Colon (tissue), 2 donors: ENCODE results near the gene GNB1L.

Experiments used
- FAIRE-seq: peaks from 2 replicates; lab custom pipeline; 2012; peaks lifted over from hg19 to GRCh38; lab: Jason Lieb, UNC
- donor health status: control.
- donor health status: control.

GNB1L gene

DNA sequence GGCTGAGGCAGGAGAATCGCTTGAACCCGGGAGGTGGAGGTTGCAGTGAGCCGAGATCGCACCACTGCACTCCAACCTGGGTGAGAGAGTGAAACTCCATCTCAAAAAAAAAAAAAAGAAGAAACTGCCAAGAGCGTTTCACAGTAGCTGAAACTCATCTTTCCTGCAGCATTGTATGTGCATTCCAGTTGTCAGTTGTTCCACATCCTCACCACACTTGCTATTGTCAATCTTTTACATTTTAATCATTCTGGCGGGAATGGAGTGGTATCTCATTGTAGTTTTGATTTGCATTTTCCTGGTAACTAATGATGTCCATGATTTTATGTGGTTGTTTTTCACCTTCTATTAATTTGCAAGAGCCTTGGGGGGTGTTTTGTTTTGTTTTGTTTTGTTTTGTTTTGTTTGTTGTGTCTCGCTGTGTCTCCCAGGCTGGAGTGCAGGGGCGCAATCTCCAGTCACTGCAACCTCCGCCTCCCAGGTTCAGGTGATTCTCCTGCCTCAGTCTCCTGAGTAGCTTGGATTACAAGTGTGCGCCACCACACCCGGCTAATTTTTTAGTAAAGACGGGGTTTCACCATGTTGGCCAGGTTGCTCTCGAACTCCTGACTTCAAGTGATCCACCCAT, 8.1 kb upstream of the GNB1L start:
- FAIRE-seq, result no peak

DNA sequence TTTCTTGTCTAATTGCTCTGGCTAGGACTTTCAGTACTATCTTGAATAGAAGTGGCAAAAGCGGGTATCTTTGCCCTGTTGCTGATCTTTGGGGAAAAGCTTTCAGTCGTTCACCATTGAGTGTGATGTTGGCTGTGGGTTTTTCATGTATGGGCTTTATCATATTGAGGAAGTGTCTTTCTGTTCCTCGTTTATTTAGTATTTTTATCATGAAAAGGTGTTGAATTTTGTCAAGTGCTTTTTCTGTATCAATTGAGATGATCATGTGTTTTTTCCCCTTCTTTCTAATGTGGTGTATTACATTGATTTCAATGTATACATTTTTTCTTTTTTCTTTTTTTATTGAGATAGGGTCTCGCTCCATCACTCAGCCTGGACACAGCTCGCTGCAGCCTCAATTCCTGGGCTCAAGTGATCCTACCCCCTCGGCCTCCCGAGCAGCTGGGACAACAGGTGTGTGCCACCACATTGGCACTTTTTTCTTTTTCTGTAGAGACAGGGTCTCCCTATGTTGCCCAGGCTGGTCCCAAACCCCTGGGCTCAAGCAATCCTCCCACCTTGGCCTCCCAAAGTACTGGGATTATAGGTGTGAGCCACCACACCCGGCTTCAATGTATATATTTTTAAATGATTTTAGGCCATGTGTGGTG, 5.3 kb upstream of the GNB1L start:
- FAIRE-seq, result no peak

GRCh38 chr22:19857382-19857781, 2.7 kb upstream of the GNB1L start:
- no peak for FAIRE-seq

GRCh38 chr22:19855504-19856409, 1.1 kb upstream of the GNB1L start:
- FAIRE-seq, result no peak

DNA sequence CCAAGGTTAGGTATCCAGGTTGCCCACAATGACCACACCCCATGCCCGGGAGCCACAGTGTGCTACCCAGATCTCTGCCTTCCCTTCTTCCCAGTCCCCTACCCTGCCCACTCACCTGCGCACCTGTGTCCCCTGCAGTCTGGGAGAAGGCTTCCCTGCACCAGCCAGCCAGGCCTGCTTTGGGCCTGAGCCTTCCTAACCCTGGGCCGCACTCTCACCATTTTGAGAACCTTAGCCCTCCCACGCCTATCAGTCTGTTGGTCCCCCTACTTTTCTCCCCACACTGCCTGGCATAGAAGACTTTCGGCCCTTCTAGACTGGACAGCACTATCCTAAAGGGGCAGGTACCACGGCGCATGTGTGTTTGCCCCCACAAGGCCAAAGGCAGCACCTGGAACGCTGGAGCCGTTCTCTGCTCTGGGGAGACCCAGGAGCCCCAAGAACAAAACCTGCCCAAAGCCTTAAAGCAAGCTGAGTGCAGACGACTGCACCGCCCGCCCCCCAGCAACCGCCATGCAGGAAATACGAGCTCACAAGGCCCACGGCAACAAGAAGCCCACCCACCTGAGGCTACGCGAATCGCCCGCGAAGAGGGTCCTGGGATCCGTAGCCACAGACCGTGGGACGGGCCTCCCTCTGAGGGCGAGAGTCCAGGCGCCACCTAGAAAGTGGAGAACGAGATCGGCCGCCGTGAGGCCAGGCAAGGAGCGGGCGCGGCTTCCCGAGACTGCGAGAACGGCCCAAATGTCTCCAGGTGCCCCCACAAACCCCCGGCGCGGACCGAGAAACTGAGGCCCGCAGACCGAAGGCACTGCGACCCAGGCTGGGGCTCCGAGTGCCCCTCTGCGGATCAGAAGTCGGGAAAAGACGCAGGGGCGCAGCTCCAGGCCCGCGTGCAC, 546 bp downstream of the GNB1L start:
- FAIRE-seq, result no peak

DNA sequence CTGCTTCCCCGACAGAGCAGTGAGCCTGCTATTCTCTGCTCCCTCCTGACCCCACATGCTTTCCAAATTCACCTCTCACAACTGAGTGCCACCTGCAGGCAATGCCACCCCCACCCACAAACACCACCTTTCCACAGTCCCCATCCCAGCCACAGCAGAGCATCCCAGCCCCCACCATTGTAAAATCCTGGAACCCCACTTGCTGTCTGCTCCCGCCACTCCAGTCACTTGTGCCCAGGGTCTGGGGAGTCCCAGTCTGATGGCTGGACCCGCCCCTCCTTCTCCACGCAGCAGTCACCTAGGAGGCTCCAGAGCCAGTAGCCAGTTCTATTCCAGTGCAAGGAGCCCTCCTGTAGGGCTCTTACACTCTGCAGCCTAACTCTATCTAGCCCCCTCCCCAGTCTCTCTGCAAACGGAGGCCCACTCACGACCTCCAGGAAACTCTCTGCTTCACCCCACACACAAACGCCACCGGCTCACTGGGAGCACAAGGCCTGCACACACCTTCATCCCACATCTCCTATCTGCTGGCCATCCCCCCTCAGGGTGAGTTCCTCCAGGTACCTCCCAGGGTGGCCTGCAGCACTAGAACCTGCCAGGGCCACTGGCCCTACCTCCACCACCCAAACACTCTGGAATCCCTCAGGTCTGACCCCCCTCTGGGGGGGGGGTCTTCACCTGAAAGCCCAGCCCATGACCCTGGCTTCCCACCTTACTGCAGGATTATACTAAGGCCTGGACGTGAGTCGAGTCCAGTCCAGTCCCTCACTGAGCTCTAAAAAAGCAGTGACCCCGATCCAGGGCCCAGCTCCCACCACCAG, 1.4 kb downstream of the GNB1L start:
- no peak for FAIRE-seq

DNA sequence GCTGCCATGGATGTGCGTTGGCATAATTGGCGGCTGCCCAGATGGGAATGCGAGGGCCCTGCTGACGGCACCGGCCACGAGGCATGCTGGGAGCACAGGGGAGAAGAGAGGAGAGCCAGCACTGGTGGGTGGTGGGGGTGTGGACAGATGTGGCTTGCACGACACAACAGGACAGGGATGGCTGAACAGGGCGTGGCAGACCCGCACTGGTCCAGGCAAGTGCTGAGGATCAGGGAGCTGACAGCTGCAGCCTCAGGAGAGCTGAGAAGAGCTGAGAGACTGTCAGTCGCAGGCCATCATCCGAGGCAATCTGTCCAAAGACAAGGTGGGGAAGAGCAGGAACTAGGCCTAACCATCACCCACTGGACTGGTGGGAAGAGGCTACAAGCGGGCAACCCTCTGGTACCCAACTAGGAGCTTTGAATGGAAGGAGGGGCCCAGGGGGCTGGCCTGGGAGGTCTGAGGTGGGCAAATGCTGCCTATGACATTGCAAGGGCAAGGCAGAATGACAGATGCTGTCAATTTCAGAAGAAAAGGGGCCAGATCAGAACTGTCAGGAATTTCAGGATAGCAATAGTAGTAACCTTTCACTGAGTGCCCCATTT, 2.4 kb downstream of the GNB1L start:
- FAIRE-seq, result no peak

DNA sequence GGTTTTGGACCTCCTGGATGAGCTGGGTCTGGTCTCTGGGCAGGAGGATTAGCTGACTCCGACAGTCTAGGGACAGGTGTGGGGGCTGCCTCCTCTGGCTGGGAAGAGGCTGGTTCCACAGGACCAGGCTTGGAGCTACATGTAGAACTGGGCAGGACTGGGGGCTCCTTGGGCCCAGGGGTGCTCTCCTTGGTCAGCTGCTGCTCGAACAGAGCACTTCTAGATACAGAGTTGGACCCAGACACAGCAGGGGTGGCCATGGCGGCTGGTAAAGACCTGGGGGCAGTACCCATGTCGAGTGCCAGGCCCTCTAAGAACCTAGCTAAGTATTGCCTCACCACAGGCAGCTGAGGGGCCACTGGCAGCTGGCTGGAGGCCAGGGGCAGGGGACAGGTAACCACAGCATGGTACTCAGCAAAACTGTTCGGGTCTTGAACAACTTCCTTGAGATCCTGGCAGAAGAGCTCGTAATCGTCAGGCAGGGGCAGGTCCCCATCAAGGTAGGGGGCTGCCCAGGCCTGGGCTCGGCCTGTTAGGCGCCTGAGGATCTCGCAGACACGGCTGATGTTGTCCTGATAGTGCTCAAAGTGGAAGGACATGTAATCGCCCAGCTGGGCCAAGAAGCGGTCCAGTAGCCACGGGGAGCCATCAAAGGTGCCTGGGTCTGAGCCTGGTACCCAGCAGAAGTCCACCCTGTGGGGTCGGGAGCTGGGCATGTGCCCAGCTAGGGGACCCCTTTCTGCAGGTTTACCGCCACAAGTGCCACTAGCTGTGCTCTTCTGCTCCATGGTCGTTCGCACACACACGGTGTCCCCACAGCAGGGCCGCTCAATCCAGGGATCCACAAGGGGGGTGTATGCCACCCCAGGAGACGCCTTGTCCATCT, 3.1 kb downstream of the GNB1L start:
- no peak for FAIRE-seq

DNA sequence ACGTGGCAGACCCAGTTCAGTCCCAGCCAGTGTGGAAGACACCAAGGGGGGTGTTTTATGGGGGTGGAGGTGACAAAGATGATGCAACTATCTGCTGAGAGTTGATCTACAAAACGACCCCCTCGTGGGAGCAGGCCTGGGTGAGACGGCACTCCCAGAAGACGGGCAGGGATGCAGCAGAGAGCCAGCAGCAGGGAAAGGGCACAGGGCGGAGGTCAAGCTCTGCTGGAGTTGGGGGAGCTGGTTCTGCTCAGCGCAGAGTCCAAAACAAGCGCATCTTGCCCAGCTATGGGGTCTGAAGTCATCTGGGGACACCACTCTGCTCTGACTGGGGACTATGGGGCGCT, 3.9 kb downstream of the GNB1L start:
- FAIRE-seq, result no peak

DNA sequence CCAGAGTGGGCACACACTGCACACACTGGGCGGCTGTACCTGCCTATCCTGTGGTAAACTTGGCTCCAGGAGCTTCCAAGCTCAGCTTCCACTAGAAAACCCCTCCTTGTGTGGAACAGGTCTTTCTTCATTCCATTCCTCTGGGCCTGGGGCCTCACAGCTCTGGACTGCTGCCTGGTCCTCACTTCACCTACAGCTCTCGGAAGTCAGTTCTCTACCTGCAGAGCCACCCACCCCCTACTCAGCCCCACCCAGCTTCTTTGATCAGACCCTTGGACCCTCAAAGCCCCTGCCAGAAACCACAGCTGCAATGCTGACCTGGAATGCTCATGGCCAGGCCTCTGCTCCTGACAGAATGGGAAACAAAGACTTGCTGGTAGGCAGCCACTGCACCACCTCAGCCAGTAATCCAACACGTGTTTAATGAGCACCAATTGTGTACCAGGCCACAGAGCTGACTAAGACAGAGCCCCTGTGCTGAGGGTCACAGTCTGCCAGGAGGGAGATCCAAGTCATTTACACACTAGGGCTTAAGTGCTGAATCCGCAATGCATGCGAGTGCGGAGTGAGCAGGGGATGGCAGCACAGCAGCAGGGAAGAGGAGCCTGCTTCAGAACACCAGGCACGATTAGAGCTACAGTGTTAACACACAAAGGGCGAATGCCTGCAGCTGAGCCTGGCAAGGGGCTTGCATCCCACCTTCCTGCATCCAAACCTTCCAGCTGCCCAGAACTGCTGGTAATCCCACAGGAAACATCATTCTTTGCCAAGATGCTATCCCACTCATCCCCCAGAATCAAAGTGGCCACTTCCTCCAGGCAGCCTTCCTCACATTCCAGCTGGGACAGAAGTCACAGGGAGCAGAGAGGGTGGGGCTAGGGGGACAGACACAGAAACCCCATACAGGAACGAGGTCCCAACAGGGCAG, 4.6 kb downstream of the GNB1L start:
- no peak for FAIRE-seq

GRCh38 chr22:19848298-19849224, 6.1 kb downstream of the GNB1L start:
- FAIRE-seq, result no peak

DNA sequence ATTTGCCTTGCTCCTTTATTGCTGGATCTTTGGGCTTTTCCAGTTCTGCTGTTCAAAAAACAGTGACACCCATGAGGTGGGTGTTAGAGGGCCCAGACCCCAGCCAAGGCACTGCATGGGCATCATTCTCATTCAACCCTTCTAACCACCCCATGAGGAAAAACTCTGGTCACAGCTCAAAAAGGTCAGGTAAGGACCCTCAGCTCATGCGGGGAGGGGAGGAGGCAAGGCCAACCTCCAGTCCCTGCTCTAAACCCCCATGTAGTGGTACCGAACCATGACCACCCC, 7.4 kb downstream of the GNB1L start:
- FAIRE-seq, result no peak

- FAIRE-seq, result no peak
Observed at GRCh38 chr22:19846620-19847344, 7.9 kb downstream of the GNB1L start.

DNA sequence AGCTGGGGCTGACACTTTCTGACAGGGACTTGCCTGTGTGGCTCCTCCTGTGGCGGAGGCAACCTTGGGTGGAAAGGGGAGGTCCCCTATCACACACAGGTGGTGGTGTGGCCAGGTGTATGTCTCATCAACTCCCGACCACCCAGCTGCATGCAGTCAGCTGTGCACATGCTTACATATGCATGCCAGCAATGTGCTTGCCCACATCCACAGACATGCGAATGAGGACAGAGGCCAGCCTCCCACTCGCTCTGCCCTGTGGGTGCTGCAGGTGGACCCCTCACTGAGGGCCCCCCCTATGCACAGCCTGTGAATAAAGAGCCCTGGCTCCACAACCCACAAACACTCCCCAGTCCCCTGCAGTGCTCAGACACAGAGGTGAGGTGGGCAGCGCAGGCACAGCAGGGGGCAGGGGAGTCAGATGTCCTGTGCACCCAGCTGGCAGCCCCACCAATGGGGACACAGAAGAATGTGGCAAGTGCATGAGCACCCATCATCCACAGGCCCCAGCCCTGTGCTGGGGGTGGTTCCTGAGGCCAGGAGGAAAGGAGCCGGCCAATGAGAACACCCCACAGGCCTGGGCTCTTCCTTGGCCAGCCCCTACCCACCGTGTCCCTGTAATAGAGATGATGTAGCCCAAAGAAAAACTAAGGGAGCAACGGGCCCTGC, 9.5 kb downstream of the GNB1L start:
- FAIRE-seq, result no peak

DNA sequence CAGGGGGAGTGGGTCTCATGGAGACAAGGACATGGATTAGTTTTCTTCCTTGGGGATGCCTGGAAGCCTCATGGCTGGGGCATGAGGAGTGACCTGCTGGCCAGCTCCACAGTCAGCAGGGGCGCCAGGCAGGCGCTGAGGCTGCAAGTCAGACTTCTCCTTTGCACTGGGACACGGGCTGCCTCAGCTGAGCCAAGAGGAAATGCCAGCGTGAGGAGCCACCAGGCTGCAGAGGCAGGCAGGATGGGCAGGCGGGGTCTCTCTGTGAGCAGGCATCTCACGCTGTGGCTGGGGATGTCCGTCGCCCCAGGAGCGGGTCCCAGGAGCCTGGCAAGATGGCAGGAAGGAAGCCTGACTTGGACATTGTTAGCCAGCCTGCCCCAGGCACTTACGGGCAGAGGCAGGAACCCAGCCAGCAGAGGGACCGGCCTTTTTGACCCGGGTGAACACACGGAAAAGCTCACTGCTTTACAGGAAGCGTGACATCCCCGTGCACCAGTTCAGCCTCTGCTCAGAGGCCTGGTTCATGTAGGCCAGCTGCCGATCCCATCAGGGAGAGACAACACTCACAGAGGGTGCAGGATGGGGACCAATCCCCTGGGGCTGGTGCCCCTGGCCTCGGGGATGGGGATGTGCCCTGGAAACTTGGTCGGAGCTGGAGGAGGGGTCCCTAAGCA, 10.2 kb downstream of the GNB1L start:
- no peak for FAIRE-seq

GRCh38 chr22:19843857-19844376, 10.8 kb downstream of the GNB1L start:
- no peak for FAIRE-seq
